ENCODE results near the gene PNPLA3.
A peak's percentile ranks its signal among the peaks of the same experiment; 100 is the strongest.
"Not testable (repeated sequence)": the region's sequence is repeated elsewhere in the genome, so short reads cannot be mapped to it uniquely, and the experiment has no call there.

Gene PNPLA3

GRCh38 chr22:43894122-43894521, 29.5 kb upstream of the PNPLA3 start:
- in situ Hi-C loops (cut with HindIII; ENCODE audit: low sequenced_read_pairs): no loop called here
- no peak for DNase-seq (ENCODE audit: low read depth, low spot score)
- TF ChIP-seq CTCF (IDR thresholded peaks at IDR 0.05; ENCODE audit: low read depth, low read length): no peak
- H3K4me3 ChIP-seq (ENCODE audit: low read depth, low read length): no peak overlapping the region

DNA sequence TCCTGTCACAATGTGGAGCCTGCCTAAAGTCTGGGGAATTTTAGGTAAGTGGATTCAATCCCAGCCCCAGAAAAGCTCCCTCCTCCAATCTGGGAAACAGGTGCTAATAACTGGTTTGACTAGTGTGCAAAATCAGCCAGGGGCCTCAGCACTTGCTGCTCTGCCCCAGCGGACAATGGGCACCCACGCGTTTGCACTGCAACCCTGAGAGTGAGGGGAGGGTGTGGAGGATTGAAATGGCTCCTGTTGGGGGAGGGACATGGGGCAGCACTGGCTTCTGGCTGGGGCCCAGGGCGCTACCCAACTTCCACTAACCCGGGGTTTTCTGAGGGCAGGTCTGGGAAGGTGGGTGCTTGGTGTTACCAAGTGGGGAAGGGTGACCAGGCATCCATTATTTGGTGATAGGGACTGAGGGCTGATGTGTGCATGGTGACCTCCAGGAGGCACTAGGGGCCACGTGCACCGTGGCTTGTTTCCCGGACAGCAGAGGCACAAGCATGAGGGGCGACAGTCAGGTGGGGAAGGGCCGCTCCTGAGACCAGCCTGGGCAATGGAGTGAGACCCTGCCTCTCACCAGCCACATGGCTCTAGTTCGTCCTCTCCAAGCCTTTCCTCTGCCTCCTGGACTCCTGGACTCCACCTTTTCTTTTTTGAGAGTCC, 27.5 kb upstream of the PNPLA3 start:
- peak; percentile 11 for TF ChIP-seq CTCF (IDR thresholded peaks at IDR 0.05; ENCODE audit: low read depth, low read length)
- no peak overlapping the region for H3K4me3 ChIP-seq (ENCODE audit: low read depth, low read length)
- in situ Hi-C loops (cut with HindIII; ENCODE audit: low sequenced_read_pairs): no loop called here
- no peak for DNase-seq (ENCODE audit: low read depth, low spot score)

DNA sequence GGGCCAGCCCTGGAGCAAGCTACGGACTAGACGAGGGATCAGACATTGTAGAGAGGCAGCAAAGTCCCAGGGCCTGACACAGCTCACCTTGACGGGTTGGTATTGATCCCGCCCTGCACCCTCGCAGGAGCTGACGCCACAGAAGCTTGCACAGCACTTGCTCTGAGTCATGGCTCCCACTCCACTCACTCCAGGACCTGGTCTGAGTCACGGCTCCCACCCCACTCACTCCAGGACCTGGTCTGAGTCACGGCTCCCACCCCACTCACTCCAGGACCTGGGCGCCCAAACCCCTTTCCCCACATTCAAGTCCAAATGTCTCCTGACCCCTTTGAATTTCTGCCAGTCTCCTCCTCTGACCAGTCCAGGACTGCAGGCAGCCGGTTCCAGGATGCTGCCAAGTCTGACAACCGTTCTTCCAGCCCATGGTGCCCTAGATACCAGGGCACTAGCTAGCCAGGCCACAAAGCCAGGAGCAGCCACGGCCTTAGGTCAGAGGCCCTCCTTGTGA, 25.8 kb upstream of the PNPLA3 start:
- no peak overlapping the region for H3K4me3 ChIP-seq (ENCODE audit: low read depth, low read length)
- in situ Hi-C loops (cut with HindIII; ENCODE audit: low sequenced_read_pairs): no loop called here
- TF ChIP-seq CTCF (IDR thresholded peaks at IDR 0.05; ENCODE audit: low read depth, low read length): no peak
- peak; percentile 76 for DNase-seq (ENCODE audit: low read depth, low spot score)

DNA sequence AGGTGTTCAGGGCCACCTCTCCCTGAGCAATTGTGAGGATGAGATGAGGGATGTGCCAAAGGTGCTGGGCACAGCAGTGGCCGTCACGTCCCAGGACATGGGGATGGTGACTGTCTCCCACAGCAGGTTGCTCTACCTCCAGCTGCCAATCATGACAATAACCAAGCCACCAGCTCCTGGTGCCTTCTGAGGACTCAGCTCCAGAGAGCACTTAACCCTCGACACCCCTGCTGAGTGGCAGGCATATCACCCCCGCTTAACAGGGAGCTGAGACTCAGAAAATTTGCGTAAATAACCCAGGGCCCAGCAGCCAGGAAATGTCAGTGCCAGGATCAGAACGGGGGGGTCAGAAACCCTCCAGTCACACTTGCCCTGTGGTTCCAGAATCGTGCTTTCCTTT, 23.4 kb upstream of the PNPLA3 start:
- no peak overlapping the region for H3K4me3 ChIP-seq (ENCODE audit: low read depth, low read length)
- in situ Hi-C loops (cut with HindIII; ENCODE audit: low sequenced_read_pairs): no loop called here
- no peak for TF ChIP-seq CTCF (IDR thresholded peaks at IDR 0.05; ENCODE audit: low read depth, low read length)
- no peak for DNase-seq (ENCODE audit: low read depth, low spot score)

GRCh38 chr22:43901976-43902643, 21.5 kb upstream of the PNPLA3 start:
- no peak for TF ChIP-seq CTCF (IDR thresholded peaks at IDR 0.05; ENCODE audit: low read depth, low read length)
- peak; percentile 94 for DNase-seq (ENCODE audit: low read depth, low spot score)
- no peak overlapping the region for H3K4me3 ChIP-seq (ENCODE audit: low read depth, low read length)
- in situ Hi-C loops (cut with HindIII; ENCODE audit: low sequenced_read_pairs): no loop called here

GRCh38 chr22:43903033-43903432, 20.6 kb upstream of the PNPLA3 start:
- in situ Hi-C loops (cut with HindIII; ENCODE audit: low sequenced_read_pairs); DNase-seq (ENCODE audit: low read depth, low spot score); H3K4me3 ChIP-seq (ENCODE audit: low read depth, low read length): not testable (repeated sequence)

DNA sequence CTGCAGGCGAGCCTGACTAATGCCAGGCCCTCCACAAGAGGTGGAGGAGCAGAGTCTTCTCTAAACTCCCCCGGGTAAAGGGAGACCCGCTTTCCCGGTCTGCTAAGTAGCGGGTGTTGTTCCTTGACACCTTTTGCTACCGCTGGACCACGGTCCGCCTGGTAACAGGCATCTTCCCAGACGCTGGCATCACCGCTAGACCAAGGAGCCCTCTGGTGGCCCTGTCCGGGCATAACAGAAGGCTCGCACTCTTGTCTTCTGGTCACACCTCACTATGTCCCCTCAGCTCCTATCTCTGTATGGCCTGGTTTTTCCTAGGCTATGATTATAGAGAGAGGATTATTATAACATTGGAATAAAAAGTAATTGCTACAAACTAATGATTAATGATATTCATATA, 19.2 kb upstream of the PNPLA3 start:
- TF ChIP-seq CTCF (IDR thresholded peaks at IDR 0.05; ENCODE audit: low read depth, low read length): peak; percentile 37
- DNase-seq (ENCODE audit: low read depth, low spot score); in situ Hi-C loops (cut with HindIII; ENCODE audit: low sequenced_read_pairs); H3K4me3 ChIP-seq (ENCODE audit: low read depth, low read length): not testable (repeated sequence)
